H1 (cell line): ENCODE data around the gene RNU5D-1. TPM values are rescaled to one million over a fixed set of nuclear protein-coding genes. Genes with fewer than 3 reads are reported as not detected.

Experiments
- CTCF ChIA-PET: fragments of 300-600 bp; sonication (Branson Sonifier 250); formaldehyde crosslinking; loops from one replicate; lab custom pipeline; 2021; ENCODE audit not compliant: partially characterized antibody; lab: Charles Lee
- POLR2A ChIA-PET: fragments of 300-600 bp; sonication (Branson Sonifier 250); formaldehyde crosslinking; loops from one replicate; lab custom pipeline; 2021; ENCODE audit warnings: inconsistent platforms; ENCODE audit not compliant: partially characterized antibody; lab: Charles Lee
- DNase-seq, 2 experiments: peaks; one replicate each; pipeline versions ENCODE4 v3.0.0 to v3.0.0-alpha.2; 2010 to 2022; ENCODE audit warnings: low spot score in 2 of 2, low read depth in 1 of 2, mixed read lengths in 1 of 2
- FAIRE-seq: peaks from 2 replicates; lab custom pipeline; 2011; peaks lifted over from hg19 to GRCh38; lab: Jason Lieb, UNC
- H2AFZ ChIP-seq: 2 replicates; pipeline ENCODE4 v1.8.1; 2012; ENCODE audit warnings: low read length, inconsistent platforms
- H2AK5ac ChIP-seq: 2 replicates; pipeline ENCODE4 v1.6.1; 2013; ENCODE audit warnings: low read depth, low read length
- H2BK120ac ChIP-seq: replicated peaks from 2 replicates; pipeline ENCODE3; 2013; ENCODE audit warnings: low read depth, low read length, inconsistent platforms
- H2BK12ac ChIP-seq: 2 replicates; pipeline ENCODE4 v1.6.1; 2013; ENCODE audit warnings: low read depth, low read length
- H2BK15ac ChIP-seq: 2 replicates; pipeline ENCODE4 v1.6.1; 2013; ENCODE audit warnings: low read length
- H2BK20ac ChIP-seq: 2 replicates; pipeline ENCODE4 v1.6.1; 2013; ENCODE audit warnings: low read length
- H2BK5ac ChIP-seq: 2 replicates; pipeline ENCODE4 v1.6.1; 2013; ENCODE audit warnings: low read depth, low read length
- H3K14ac ChIP-seq: 2 replicates; pipeline ENCODE4 v1.6.1; 2013; ENCODE audit warnings: inconsistent platforms; ENCODE audit not compliant: insufficient read length
- H3K18ac ChIP-seq: 2 replicates; pipeline ENCODE4 v1.6.1; 2013; ENCODE audit warnings: low read length; ENCODE audit errors: extremely low read depth
- H3K23ac ChIP-seq: 2 replicates; pipeline ENCODE4 v1.6.1; 2013; ENCODE audit warnings: inconsistent platforms; ENCODE audit not compliant: insufficient read length
- H3K23me2 ChIP-seq: 2 replicates; pipeline ENCODE4 v1.6.1; 2013; ENCODE audit warnings: low read depth, low read length
- H3K27ac ChIP-seq: 2 replicates; pipeline ENCODE4 v1.6.1; 2011; ENCODE audit warnings: low read depth, low read length, inconsistent platforms
- H3K27me3 ChIP-seq, 4 experiments: replicated peaks in 1 of 4; 1 replicate in 1 of 4; 2 replicates in 3 of 4; pipeline versions ENCODE4 v1.6.1 to v1.8.1; 2011 to 2013; ENCODE audit warnings: low read length in 3 of 4, mild to moderate bottlenecking in 3 of 4, inconsistent platforms in 2 of 4, mixed read lengths in 2 of 4, moderate library complexity in 1 of 4; ENCODE audit not compliant: control insufficient read depth in 3 of 4, insufficient read depth in 3 of 4; ENCODE audit errors: extremely low read depth in 1 of 4
- H3K36me3 ChIP-seq, 4 experiments: 2 replicates each; pipeline versions ENCODE4 v1.6.1 to v1.8.1; 2011 to 2013; ENCODE audit warnings: mild to moderate bottlenecking in 4 of 4, low read length in 3 of 4, moderate library complexity in 2 of 4, control low read depth in 1 of 4, inconsistent platforms in 1 of 4; ENCODE audit not compliant: insufficient read depth in 4 of 4, control insufficient read depth in 2 of 4
- H3K4ac ChIP-seq: replicated peaks from 2 replicates; pipeline ENCODE3; 2013; ENCODE audit warnings: low read length, low read depth, mixed read lengths, inconsistent platforms; ENCODE audit not compliant: insufficient read length
- H3K4me1 ChIP-seq, 4 experiments: replicated peaks in 1 of 4; 1 replicate in 1 of 4; 2 replicates in 3 of 4; pipeline versions ENCODE4 v1.6.1 to v1.8.1; 2011 to 2013; ENCODE audit warnings: low read length in 3 of 4, inconsistent platforms in 2 of 4, mixed read lengths in 1 of 4; ENCODE audit not compliant: insufficient read depth in 4 of 4, control insufficient read depth in 3 of 4
- H3K4me2 ChIP-seq, 2 experiments: 2 replicates each; pipeline versions ENCODE4 v1.6.1 to v1.8.1; 2011 to 2013; ENCODE audit warnings: low read depth in 2 of 2, low read length in 2 of 2, control low read depth in 1 of 2, inconsistent platforms in 1 of 2, mild to moderate bottlenecking in 1 of 2; ENCODE audit not compliant: insufficient read depth in 1 of 2
- H3K4me3 ChIP-seq, 4 experiments: fragments of 200-600, 300-600 bp in 1 of 4; sonication (generic), shearing (Covaris generic), sonication (Bioruptor Twin) in 1 of 4; 2 replicates each; pipeline versions ENCODE4 v1.5.1 to v1.8.1; 2011 to 2016; ENCODE audit warnings: low read length in 4 of 4, low read depth in 3 of 4, control low read depth in 2 of 4, inconsistent platforms in 2 of 4, mild to moderate bottlenecking in 2 of 4, mixed read lengths in 1 of 4, moderate library complexity in 1 of 4; ENCODE audit not compliant: insufficient read depth in 2 of 4; ENCODE audit errors: extremely low read depth in 1 of 4
- H3K56ac ChIP-seq: replicated peaks from 2 replicates; pipeline ENCODE3; 2013; ENCODE audit warnings: low read depth, mild to moderate bottlenecking, mixed read lengths, low read length, inconsistent platforms; ENCODE audit not compliant: insufficient read length
- H3K79me1 ChIP-seq: 2 replicates; pipeline ENCODE4 v1.6.1; 2013; ENCODE audit warnings: low read depth, low read length, control low read depth
- H3K79me2 ChIP-seq, 2 experiments: 2 replicates each; pipeline versions ENCODE4 v1.6.1 to v1.8.1; 2012 to 2013; ENCODE audit warnings: low read length in 2 of 2, mild to moderate bottlenecking in 2 of 2, inconsistent platforms in 1 of 2; ENCODE audit not compliant: insufficient read depth in 2 of 2, control insufficient read depth in 1 of 2
- H3K9ac ChIP-seq, 4 experiments: replicated peaks in 1 of 4; 1 replicate in 1 of 4; 2 replicates in 3 of 4; pipeline versions ENCODE4 v1.6.1 to v1.8.1; 2011 to 2013; ENCODE audit warnings: low read depth in 3 of 4, low read length in 3 of 4, control low read depth in 2 of 4, mild to moderate bottlenecking in 2 of 4, moderate library complexity in 2 of 4, inconsistent platforms in 1 of 4; ENCODE audit errors: extremely low read depth in 1 of 4
- H3K9me3 ChIP-seq, 2 experiments: 2 replicates each; pipeline versions ENCODE4 v1.6.1 to v1.8.1; 2012 to 2013; ENCODE audit warnings: mild to moderate bottlenecking in 2 of 2, moderate library complexity in 2 of 2, control low read depth in 1 of 2, inconsistent platforms in 1 of 2, low read depth in 1 of 2, low read length in 1 of 2, mixed read lengths in 1 of 2; ENCODE audit not compliant: insufficient read depth in 2 of 2
- H4K20me1 ChIP-seq, 2 experiments: replicated peaks in 1 of 2; 2 replicates each; pipeline versions ENCODE3 to v1.8.1; 2011 to 2013; ENCODE audit warnings: inconsistent platforms in 2 of 2, low read length in 2 of 2, mild to moderate bottlenecking in 1 of 2; ENCODE audit not compliant: insufficient read depth in 2 of 2, control insufficient read depth in 1 of 2
- H4K5ac ChIP-seq: 2 replicates; pipeline ENCODE4 v1.6.1; 2013; ENCODE audit warnings: low read length, low read depth, mixed read lengths, inconsistent platforms; ENCODE audit not compliant: insufficient read length
- H4K8ac ChIP-seq: 2 replicates; pipeline ENCODE4 v1.8.0; 2013; ENCODE audit warnings: mild to moderate bottlenecking, moderate library complexity, low read length, inconsistent platforms; ENCODE audit not compliant: insufficient read depth; ENCODE audit errors: extremely low read depth
- H4K91ac ChIP-seq: replicated peaks from 2 replicates; pipeline ENCODE3; 2013; ENCODE audit warnings: low read length, mixed read lengths, inconsistent platforms; ENCODE audit not compliant: insufficient read length
- BCL11A ChIP-seq, 2 experiments: IDR thresholded peaks; one replicate each; pipeline ENCODE4 v1.6.1; 2011; ENCODE audit warnings: low read depth in 2 of 2, low read length in 2 of 2, mild to moderate bottlenecking in 2 of 2
- HDAC2 ChIP-seq, 2 experiments: fragments of 300-600 bp in 1 of 2; sonication (generic) in 1 of 2; IDR thresholded peaks; 2 replicates each; pipeline ENCODE4 v1.6.1; 2011 to 2012; ENCODE audit warnings: low read depth in 2 of 2, low read length in 2 of 2, mild to moderate bottlenecking in 2 of 2, moderate library complexity in 2 of 2, borderline replicate concordance in 1 of 2, inconsistent platforms in 1 of 2
- RFX5 ChIP-seq: IDR thresholded peaks from 2 replicates; pipeline ENCODE4 v1.6.1; 2011; ENCODE audit warnings: low read depth, low read length, improper control_type of control experiment, borderline replicate concordance
- WGBS, 2 experiments: shearing (Covaris generic) in 1 of 2; methylation state at CpG; one replicate each; pipeline versions ENCODE4 v1.1.6 to v1.1.7; 2013 to 2015; ENCODE audit warnings: low lambda C conversion rate in 2 of 2, mixed read lengths in 2 of 2, inconsistent platforms in 1 of 2, low coverage in 1 of 2, missing lambda C conversion rate in 1 of 2; ENCODE audit not compliant: insufficient replicate concordance in 2 of 2, insufficient coverage in 1 of 2, insufficient read length in 1 of 2; ENCODE audit errors: extremely low coverage in 1 of 2, missing lambda C conversion rate in 1 of 2; 5-methylcytosine and 5-hydroxymethylcytosine counted together
- polyA plus RNA-seq, 7 experiments: library from polyadenylated mRNA; depleted of rRNA in 3 of 7; stranded (reverse) in 5 of 7; unstranded in 2 of 7; fragments of >200 nt in 5 of 7; fragments of 200-250 nt in 2 of 7; gene quantifications; 1 replicate in 5 of 7; 2 replicates in 1 of 7; 4 replicates in 1 of 7; pipeline versions ENCODE4 v1.2.1 to v1.2.3, GENCODE V29; 2011 to 2013; ENCODE audit warnings: missing spikeins in 2 of 7, mixed read lengths in 2 of 7
- total RNA-seq: library from RNA; stranded (reverse); fragmentation: NEBNext Ultra II Directional; extraction: Animal tissue kit (Norgen Biotek cat#: 25700); gene quantifications from 2 replicates; pipeline ENCODE4 v1.2.1, GENCODE V29; 2021
- TF ChIP-seq, protein P1 (sequence below): IDR thresholded peaks from 2 replicates; pipeline ENCODE4 v1.6.1; 2012; ENCODE audit warnings: low read length, inconsistent platforms

RNU5D-1 gene
- total and polyA plus RNA-seq, 2 of the 8 experiments (the other 6 are each of a cell fraction or from before 2014, with no cell fraction given) = under 0.01 TPM; not detected in 1

- CTCF ChIA-PET = interaction anchor here (1.3 to 2.1 kb wide), 2 partner anchors 9 to 11 kb away, joined by 4 to 6 read pairs; partner anchors contain the start of gene RNU5D-1
- peak overlapping the region; percentile 62 for H2AFZ ChIP-seq
- POLR2A ChIA-PET = interaction anchor here (0.7 to 10.5 kb wide), 12 partner anchors 10 to 90 kb away, joined by 3 to 120 read pairs (median 4); partner anchors contain the start of genes RNU5D-1 and RPS8
- no peak overlapping the region for H3K23ac ChIP-seq
- H2BK120ac ChIP-seq = no peak overlapping the region
- peak overlapping the region; percentile 50 for H3K56ac ChIP-seq
- H2BK15ac ChIP-seq = 0 out of 2 replicates have a peak overlapping the region, but pooled peaks have one; percentile 22
- H3K36me3 ChIP-seq = peaks cover 11 to 22% (median 13%) of the 10 kb centered on the region in 4 experiments
- DNase-seq (no peak), FAIRE-seq (no peak)
- no peaks in the 10 kb centered on the region for H4K20me1 ChIP-seq
- peaks cover 3% of the 10 kb centered on the region; the same call in 1 of the 2 replicates for H3K23me2 ChIP-seq
- H2AK5ac ChIP-seq = no peak overlapping the region
- peak overlapping the region; percentile 26 for H4K5ac ChIP-seq
- peak overlapping the region; percentile 96 for H2BK5ac ChIP-seq
- H3K9me3 ChIP-seq = peaks cover 0 to 7% of the 10 kb centered on the region in 2 experiments; a peak in 1 of 4 replicates
- H3K27me3 ChIP-seq = no peaks in the 10 kb centered on the region
- H3K9ac ChIP-seq = peak overlapping the region; percentile 77 to 93 (median 87)
- no peak overlapping the region for H2BK20ac ChIP-seq
- H3K79me1 ChIP-seq = peaks cover 7% of the 10 kb centered on the region
- H3K4me2 ChIP-seq = peak overlapping the region; percentile 67 to 82
- H3K79me2 ChIP-seq = peaks cover 2 to 31% of the 10 kb centered on the region in 2 experiments; a peak in 3 of 4 replicates
- peak overlapping the region; percentile 61 for H4K91ac ChIP-seq
- H3K4ac ChIP-seq = no peak overlapping the region
- peak overlapping the region; percentile 54 to 98 (median 94) for H3K4me3 ChIP-seq
- no peak overlapping the region for H3K14ac ChIP-seq
- H3K4me1 ChIP-seq = peaks cover 0 to 3% (median under 1%) of the 10 kb centered on the region in 4 experiments; a peak in 2 of 7 replicates
- H3K18ac ChIP-seq = peak overlapping the region; percentile 49
- H3K27ac ChIP-seq = peak overlapping the region; percentile 83
- H4K8ac ChIP-seq = peak overlapping the region; percentile 63; the same call in 1 of the 2 replicates
- H2BK12ac ChIP-seq = peak overlapping the region; percentile 0; the same call in 1 of the 2 replicates
- WGBS, 2 experiments = 5% methylated on average over 14 of the region's 14 CpGs; no CpG with 5 or more reads in 1 of the 2 experiments
- TF ChIP-seq BCL11A (IDR thresholded peaks at IDR 0.05; ENCODE audit: low read depth in 2 of 2, low read length in 2 of 2) (no peak), RFX5 (no peak), HDAC2 (IDR thresholded peaks at IDR 0.05; ENCODE audit: borderline replicate concordance in 1 of 2, low read depth in 2 of 2, low read length in 2 of 2) (no peak; a peak in 1 of 4 replicates)
- TF ChIP-seq, protein P1, sequence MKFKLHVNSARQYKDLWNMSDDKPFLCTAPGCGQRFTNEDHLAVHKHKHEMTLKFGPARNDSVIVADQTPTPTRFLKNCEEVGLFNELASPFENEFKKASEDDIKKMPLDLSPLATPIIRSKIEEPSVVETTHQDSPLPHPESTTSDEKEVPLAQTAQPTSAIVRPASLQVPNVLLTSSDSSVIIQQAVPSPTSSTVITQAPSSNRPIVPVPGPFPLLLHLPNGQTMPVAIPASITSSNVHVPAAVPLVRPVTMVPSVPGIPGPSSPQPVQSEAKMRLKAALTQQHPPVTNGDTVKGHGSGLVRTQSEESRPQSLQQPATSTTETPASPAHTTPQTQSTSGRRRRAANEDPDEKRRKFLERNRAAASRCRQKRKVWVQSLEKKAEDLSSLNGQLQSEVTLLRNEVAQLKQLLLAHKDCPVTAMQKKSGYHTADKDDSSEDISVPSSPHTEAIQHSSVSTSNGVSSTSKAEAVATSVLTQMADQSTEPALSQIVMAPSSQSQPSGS = no peak
- TF ChIP-seq, all 59 proteins: peak for 0
These were observed 9.2 kb upstream of the RNU5D-1 start for GRCh38 chr1:44740179-44740617.
